Measurements from ENCODE around the gene MEGF8.
A peak's percentile ranks its signal among the peaks of the same experiment; 100 is the strongest.

Gene MEGF8

GRCh38 chr19:42283188-42284065, 42.0 kb upstream of the MEGF8 start:
- H3K27ac ChIP-seq = peak overlapping the region; percentile 89

GRCh38 chr19:42284066-42284501, 41.4 kb upstream of the MEGF8 start:
- peak overlapping the region; percentile 89 for H3K27ac ChIP-seq

More at GRCh38 chr19:42283188-42284065, 42.0 kb upstream of the MEGF8 start:
- TF ChIP-seq ZFX (IDR thresholded peaks at IDR 0.05; ENCODE audit: borderline replicate concordance) (no peak), CTCF (IDR thresholded peaks at IDR 0.05) (no peak)

DNA sequence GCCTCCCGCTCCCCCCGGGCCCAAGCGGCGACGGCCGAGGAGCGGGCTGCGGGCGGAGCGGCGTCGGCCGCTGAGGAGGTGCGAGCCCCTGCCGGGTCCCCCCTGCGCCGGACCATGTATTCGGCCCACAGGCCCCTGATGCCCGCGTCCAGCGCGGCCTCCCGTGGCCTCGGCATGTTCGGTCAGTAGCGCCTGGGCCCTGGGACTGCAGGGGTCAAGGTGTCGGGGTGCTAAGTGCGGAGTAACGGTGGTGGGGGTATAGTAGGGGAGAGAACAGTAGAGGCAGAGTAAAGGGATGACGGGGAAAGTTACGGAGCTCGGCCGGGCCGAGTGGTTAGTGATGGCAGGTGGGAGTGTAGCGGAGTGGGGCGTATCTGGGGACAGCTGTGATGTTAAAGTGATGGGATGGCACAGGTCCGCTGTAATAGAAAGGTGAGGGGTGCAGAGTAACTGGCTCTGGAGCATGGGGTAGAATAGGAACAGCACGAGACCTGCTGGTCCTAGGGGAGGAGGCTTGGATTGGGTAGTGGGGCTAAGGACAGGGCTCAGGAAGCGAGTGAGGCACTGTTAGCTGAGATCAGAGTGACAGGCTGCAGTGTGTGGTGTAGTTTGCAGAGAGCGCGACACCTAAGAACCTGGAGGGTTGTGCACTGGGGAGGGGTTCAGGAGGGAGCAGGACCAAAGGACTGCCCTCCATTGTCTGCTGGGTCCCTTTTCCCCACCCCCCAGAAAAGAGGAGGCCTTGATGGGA, 40.7 kb upstream of the MEGF8 start:
- no peak for TF ChIP-seq ZFX (IDR thresholded peaks at IDR 0.05; ENCODE audit: borderline replicate concordance)
- TF ChIP-seq CTCF (IDR thresholded peaks at IDR 0.05) = no peak
- peak overlapping the region; percentile 89 for H3K27ac ChIP-seq

More at GRCh38 chr19:42284066-42284501, 41.4 kb upstream of the MEGF8 start:
- no peak for TF ChIP-seq CTCF (IDR thresholded peaks at IDR 0.05)
- no peak for TF ChIP-seq ZFX (IDR thresholded peaks at IDR 0.05; ENCODE audit: borderline replicate concordance)

DNA sequence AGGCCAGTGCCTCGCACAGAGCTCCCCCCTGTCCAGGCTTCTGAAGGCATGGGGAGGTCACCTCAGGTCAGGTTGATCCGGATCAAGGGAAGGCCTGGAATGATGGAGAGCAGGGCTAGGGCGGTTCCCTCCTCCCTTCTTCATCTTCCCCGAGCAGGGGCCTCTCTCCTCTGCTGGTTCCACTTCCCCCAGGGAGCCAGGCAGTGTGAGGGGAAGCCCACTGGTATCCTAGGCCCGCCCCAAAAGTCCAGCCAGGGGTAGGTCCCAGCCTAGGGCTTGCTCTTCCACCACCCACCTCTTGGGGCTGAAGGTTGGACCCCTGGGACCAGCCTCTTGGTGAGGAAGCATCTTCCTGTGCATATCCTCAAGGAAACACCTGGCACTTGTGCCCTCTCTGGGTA, 39.9 kb upstream of the MEGF8 start:
- TF ChIP-seq CTCF (IDR thresholded peaks at IDR 0.05) = no peak
- no peak for TF ChIP-seq ZFX (IDR thresholded peaks at IDR 0.05; ENCODE audit: borderline replicate concordance)

GRCh38 chr19:42285988-42286348, 39.5 kb upstream of the MEGF8 start:
- TF ChIP-seq CTCF (IDR thresholded peaks at IDR 0.05) = no peak
- TF ChIP-seq ZFX (IDR thresholded peaks at IDR 0.05; ENCODE audit: borderline replicate concordance) = no peak
- peak overlapping the region; percentile 89 for H3K27ac ChIP-seq

More for the DNA sequence above, 39.9 kb upstream of the MEGF8 start:
- H3K27ac ChIP-seq = peak overlapping the region; percentile 89

GRCh38 chr19:42286349-42287016, 39.0 kb upstream of the MEGF8 start:
- no peak for TF ChIP-seq ZFX (IDR thresholded peaks at IDR 0.05; ENCODE audit: borderline replicate concordance)
- no peak for TF ChIP-seq CTCF (IDR thresholded peaks at IDR 0.05)
- peak overlapping the region; percentile 89 for H3K27ac ChIP-seq

Data from 22Rv1 (cell line).